Left lung (tissue), 10 donors: Measurements from ENCODE around the gene ZDHHC12. TPM values are rescaled to one million over a fixed set of nuclear protein-coding genes. Genes with fewer than 3 reads are reported as not detected.
A peak's percentile ranks its signal among the peaks of the same experiment; 100 is the strongest.

Experiments used
- ATAC-seq: fragments of 200-7000 bp; cut with Tn5 transposase; one replicate; pipeline ENCODE4 v1.9.1; 2020; ENCODE audit warnings: moderate library complexity
- DNase-seq, 4 donors: peaks; one replicate each; pipeline ENCODE4 v3.0.0-alpha.2; 2013 to 2020
- H3K27ac ChIP-seq, 2 donors: fragments of 200-600 bp; sonication (generic) in 1 of 2; one replicate each; pipeline versions ENCODE4 v1.5.0 to v1.8.0; 2020 to 2021
- H3K27me3 ChIP-seq, 2 donors: fragments of 200-600 bp; sonication (generic) in 1 of 2; one replicate each; pipeline versions ENCODE4 v1.5.0 to v1.8.0; 2020 to 2021
- H3K36me3 ChIP-seq, 2 donors: fragments of 200-600 bp; sonication (generic) in 1 of 2; one replicate each; pipeline versions ENCODE4 v1.5.0 to v1.8.0; 2020 to 2021
- H3K4me1 ChIP-seq, 2 donors: fragments of 200-600 bp; one replicate each; pipeline ENCODE4 v1.8.0; 2021
- H3K4me3 ChIP-seq, 2 donors: fragments of 200-600 bp; sonication (generic) in 1 of 2; one replicate each; pipeline versions ENCODE4 v1.5.0 to v1.8.0; 2020 to 2021; ENCODE audit warnings: mild to moderate bottlenecking in 1 of 2
- H3K9me3 ChIP-seq, 2 donors: fragments of 200-600 bp; sonication (generic) in 1 of 2; one replicate each; pipeline versions ENCODE4 v1.5.0 to v1.8.0; 2020 to 2021
- CTCF ChIP-seq, 2 donors: fragments of 200-600 bp; sonication (generic) in 1 of 2; IDR thresholded peaks; one replicate each; pipeline versions ENCODE4 v1.5.0 to v1.8.0; 2021; ENCODE audit warnings: antibody characterized with exemption in 2 of 2
- intact Hi-C, 2 donors: fragments of 100-400 bp; cut with DNase I; formaldehyde crosslinking; loops; one replicate each; pipeline versions ENCODE4 v1.11.2 to v1.14.2; 2022
- polyA plus RNA-seq, 6 donors: library from polyadenylated mRNA; unstranded; fragments of 120-200 nt; gene quantifications; one replicate each; pipeline ENCODE4 v1.2.1, GENCODE V29; 2013; ENCODE audit not compliant: insufficient read length in 6 of 6
- total RNA-seq, 2 donors: library from RNA; stranded (reverse); fragmentation: NEBNext Ultra II Directional; extraction: Animal tissue kit (Norgen Biotek cat#: 25700); gene quantifications; one replicate each; pipeline ENCODE4 v1.2.1, GENCODE V29; 2021
- donor health status: DM: no; HTN: yes; CAD: no.
- donor health status: DM: no; HTN: no; CAD: no.

ZDHHC12 gene
- total and polyA plus RNA-seq, 8 donors, result 10.8 to 48.9 (median 12.0) TPM

- ATAC-seq (peak; percentile 31), DNase-seq (peak in 1 of 4 donors; percentile 14)
- peak overlapping the region; percentile 74 to 79 for H3K4me3 ChIP-seq
- H3K27ac ChIP-seq, result peak overlapping the region; percentile 90 to 93
- intact Hi-C loops, result no loop called here
- H3K27me3 ChIP-seq, result no peaks in the 10 kb centered on the region
- no peak for TF ChIP-seq CTCF (IDR thresholded peaks at IDR 0.05)
- H3K36me3 ChIP-seq, result peaks cover 0 to 7% of the 10 kb centered on the region in 2 donors
- H3K4me1 ChIP-seq, result peaks cover 9 to 24% of the 10 kb centered on the region in 2 donors
- peaks cover 0 to 9% of the 10 kb centered on the region in 2 donors for H3K9me3 ChIP-seq
Observed at GRCh38 chr9:128771094-128771721, 47.3 kb upstream of the ZDHHC12 start.

GRCh38 chr9:128770286-128771030, 46.5 kb upstream of the ZDHHC12 start:
- DNase-seq (no peak), ATAC-seq (no peak)
- Histone ChIP-seq H3K27me3 (no peaks in the 10 kb centered on the region), H3K9me3 (peaks cover 0 to 4% of the 10 kb centered on the region in 2 donors), H3K36me3 (peaks cover 0 to 7% of the 10 kb centered on the region in 2 donors), H3K4me1 (peaks cover 9 to 24% of the 10 kb centered on the region in 2 donors), H3K4me3 (peak overlapping the region; percentile 74 to 79), H3K27ac (peak overlapping the region; percentile 90 to 93)
- TF ChIP-seq CTCF (IDR thresholded peaks at IDR 0.05), result no peak
- intact Hi-C loops, result no loop called here

- intact Hi-C loops, result no loop called here
- no peak for TF ChIP-seq CTCF (IDR thresholded peaks at IDR 0.05)
- H3K4me1 ChIP-seq, result peaks cover 9 to 24% of the 10 kb centered on the region in 2 donors
- no peaks in the 10 kb centered on the region for H3K9me3 ChIP-seq
- H3K27ac ChIP-seq, result no peak overlapping the region
- H3K36me3 ChIP-seq, result peaks cover 0 to 7% of the 10 kb centered on the region in 2 donors
- no peak overlapping the region for H3K4me3 ChIP-seq
- DNase-seq (no peak), ATAC-seq (no peak)
- no peaks in the 10 kb centered on the region for H3K27me3 ChIP-seq
Observed at GRCh38 chr9:128768606-128769005, 44.7 kb upstream of the ZDHHC12 start.

GRCh38 chr9:128765499-128765898, 41.6 kb upstream of the ZDHHC12 start:
- no peak for DNase-seq
- H3K4me3 ChIP-seq, result no peak overlapping the region

More at GRCh38 chr9:128765499-128765898, 41.6 kb upstream of the ZDHHC12 start:
- H3K4me1 ChIP-seq, result peaks cover 5 to 9% of the 10 kb centered on the region in 2 donors
- no peak for ATAC-seq
- no peaks in the 10 kb centered on the region for H3K9me3 ChIP-seq
- H3K27ac ChIP-seq, result no peak overlapping the region
- TF ChIP-seq CTCF (IDR thresholded peaks at IDR 0.05), result no peak
- H3K27me3 ChIP-seq, result no peaks in the 10 kb centered on the region
- intact Hi-C loops, result no loop called here
- H3K36me3 ChIP-seq, result peaks cover 0 to 7% of the 10 kb centered on the region in 2 donors
